Endothelial cell of umbilical vein (primary cell): Measurements from ENCODE around the gene TRIML1. TPM values are rescaled to one million over a fixed set of nuclear protein-coding genes. Genes with fewer than 3 reads are reported as not detected.

Experiments used
- BruUV-seq: library from RNA; stranded (reverse); fragments of 400-500 nt; replicated peaks from 2 replicates; lab custom pipeline; 2021; lab: Mats Ljungman, UMichigan
- CTCF ChIA-PET: fragments of 300-600, 350-600 bp; sonication (Branson Sonifier 250); formaldehyde crosslinking; loops from one replicate; lab custom pipeline; 2021; ENCODE audit warnings: antibody characterized with exemption, inconsistent platforms; lab: Charles Lee
- POLR2A ChIA-PET: fragments of 300-600, 350-600 bp; sonication (Branson Sonifier 250); formaldehyde crosslinking; loops from one replicate; lab custom pipeline; 2021; ENCODE audit warnings: antibody characterized with exemption, inconsistent platforms; lab: Charles Lee
- DNase-seq: peaks from one replicate; pipeline ENCODE4 v3.0.0-alpha.2; 2011; ENCODE audit warnings: low read depth, low spot score
- FAIRE-seq: peaks from 2 replicates; lab custom pipeline; 2011; peaks lifted over from hg19 to GRCh38; lab: Jason Lieb, UNC
- H2AFZ ChIP-seq: 2 replicates; pipeline ENCODE4 v1.6.0; 2012; ENCODE audit warnings: low read depth, low read length, control low read depth, inconsistent platforms
- H3K27ac ChIP-seq: 2 replicates; pipeline ENCODE4 v1.5.1; 2011; ENCODE audit warnings: low read depth, mild to moderate bottlenecking, control low read depth, low read length, moderate library complexity; ENCODE audit not compliant: insufficient read depth
- H3K27me3 ChIP-seq, 2 experiments: 2 replicates each; pipeline versions ENCODE4 v1.6.0 to v1.6.1; 2011; ENCODE audit warnings: low read length in 2 of 2, mixed read lengths in 1 of 2; ENCODE audit not compliant: control insufficient read depth in 2 of 2, insufficient read depth in 2 of 2
- H3K36me3 ChIP-seq, 2 experiments: 2 replicates in 1 of 2; 3 replicates in 1 of 2; pipeline ENCODE4 v1.5.1; 2011; ENCODE audit warnings: low read length in 2 of 2, mild to moderate bottlenecking in 1 of 2, moderate library complexity in 1 of 2; ENCODE audit not compliant: control insufficient read depth in 2 of 2, insufficient read depth in 2 of 2; ENCODE audit errors: extremely low read depth in 1 of 2
- H3K4me1 ChIP-seq: 3 replicates; pipeline ENCODE4 v1.5.1; 2011; ENCODE audit warnings: mild to moderate bottlenecking, low read length; ENCODE audit not compliant: control insufficient read depth, insufficient read depth; ENCODE audit errors: extremely low read depth
- H3K4me2 ChIP-seq: 2 replicates; pipeline ENCODE4 v1.6.1; 2011; ENCODE audit warnings: low read length, control low read depth, mixed read lengths; ENCODE audit not compliant: insufficient read depth
- H3K4me3 ChIP-seq, 3 experiments: fragments of 200-600 bp in 1 of 3; sonication (generic), shearing (Covaris generic) in 1 of 3; replicated peaks in 1 of 3; 2 replicates each; pipeline ENCODE4 v1.5.1; 2011 to 2016; ENCODE audit warnings: control low read depth in 3 of 3, low read length in 3 of 3, mild to moderate bottlenecking in 2 of 3, inconsistent platforms in 1 of 3, low read depth in 1 of 3, moderate library complexity in 1 of 3; ENCODE audit not compliant: insufficient read depth in 1 of 3
- H3K79me2 ChIP-seq: 2 replicates; pipeline ENCODE4 v1.6.0; 2012; ENCODE audit warnings: low read length, inconsistent platforms; ENCODE audit not compliant: control insufficient read depth, insufficient read depth
- H3K9ac ChIP-seq: replicated peaks from 2 replicates; pipeline ENCODE3; 2011; ENCODE audit warnings: low read length, control low read depth; ENCODE audit not compliant: insufficient read depth; ENCODE audit errors: extremely low read depth
- H3K9me1 ChIP-seq: replicated peaks from 3 replicates; pipeline ENCODE4 v1.6.0; 2011; ENCODE audit warnings: mild to moderate bottlenecking, low read length; ENCODE audit not compliant: control insufficient read depth, insufficient read depth; ENCODE audit errors: extremely low read depth
- H3K9me3 ChIP-seq: replicated peaks from 2 replicates; pipeline ENCODE4 v1.5.1; 2012; ENCODE audit warnings: low read length, inconsistent platforms; ENCODE audit not compliant: control insufficient read depth, insufficient read depth
- H4K20me1 ChIP-seq: replicated peaks from 2 replicates; pipeline ENCODE3; 2011; ENCODE audit warnings: mild to moderate bottlenecking, low read length; ENCODE audit not compliant: control insufficient read depth, insufficient read depth; ENCODE audit errors: extremely low read depth
- EZH2 ChIP-seq: IDR thresholded peaks from 2 replicates; pipeline ENCODE4 v1.6.1; 2012; ENCODE audit warnings: borderline replicate concordance, low read depth, mild to moderate bottlenecking, moderate library complexity, low read length, inconsistent platforms; ENCODE audit not compliant: severe bottlenecking
- FOS ChIP-seq: IDR thresholded peaks from 2 replicates; pipeline ENCODE4 v1.6.1; 2011; ENCODE audit warnings: mild to moderate bottlenecking, low read length, moderate library complexity, borderline replicate concordance; ENCODE audit not compliant: insufficient read depth
- GATA2 ChIP-seq: IDR thresholded peaks from 2 replicates; pipeline ENCODE4 v1.7.0; 2011; ENCODE audit warnings: low read depth, mild to moderate bottlenecking, moderate library complexity, mixed read lengths, low read length; ENCODE audit not compliant: insufficient read length, insufficient read depth
- JUN ChIP-seq: IDR thresholded peaks from 2 replicates; pipeline ENCODE4 v1.6.1; 2011; ENCODE audit warnings: borderline replicate concordance, low read depth; ENCODE audit not compliant: insufficient read length, insufficient read depth
- MYC ChIP-seq: IDR thresholded peaks from one replicate; pipeline ENCODE4 v1.6.1; 2011; ENCODE audit warnings: mild to moderate bottlenecking, low read depth, low read length
- POLR2A ChIP-seq: IDR thresholded peaks from 2 replicates; pipeline ENCODE4 v1.6.1; 2012; ENCODE audit warnings: low read depth, mild to moderate bottlenecking, control low read depth, low read length
- POLR2AphosphoS5 ChIP-seq: IDR thresholded peaks from 2 replicates; pipeline ENCODE4 v1.6.1; 2012; ENCODE audit warnings: low read depth, mild to moderate bottlenecking, control low read depth, low read length, moderate library complexity; ENCODE audit not compliant: insufficient read depth
- dilution Hi-C: fragments of 300-500 bp; cut with MboI; formaldehyde crosslinking; loops from one replicate; pipeline ENCODE4 v1.15.0; 2019; ENCODE audit warnings: low sequenced_read_pairs; ENCODE audit not compliant: extremely low pct_ligation_motif_present
- intact Hi-C: fragments of 100-400 bp; cut with micrococcal nuclease; formaldehyde crosslinking; loops from one replicate; pipeline ENCODE4 v1.10.0; 2022
- polyA plus RNA-seq, 4 experiments: library from polyadenylated mRNA; depleted of rRNA in 3 of 4; stranded (reverse) in 3 of 4; unstranded in 1 of 4; fragments of >200 nt; gene quantifications; 2 replicates each; pipeline versions ENCODE4 v1.2.1 to v1.2.3, GENCODE V29; 2011 to 2012; ENCODE audit warnings: missing spikeins in 1 of 4
- total RNA-seq: library from RNA; stranded (reverse); gene quantifications from 2 replicates; pipeline ENCODE4 v1.2.3, GENCODE V29; 2021
- TF ChIP-seq, protein P1 (sequence below), 2 donors: IDR thresholded peaks; 1 replicate in 1 of 2; 2 replicates in 1 of 2; pipeline ENCODE4 v1.5.1; 2011; ENCODE audit warnings: low read length in 2 of 2, mild to moderate bottlenecking in 2 of 2, moderate library complexity in 2 of 2, control low read depth in 1 of 2, inconsistent platforms in 1 of 2, low read depth in 1 of 2; ENCODE audit not compliant: insufficient read depth in 1 of 2; ENCODE audit errors: extremely low read depth in 1 of 2
- TF ChIP-seq, protein P2 (sequence below): IDR thresholded peaks from 2 replicates; pipeline ENCODE4 v1.6.1; 2011; ENCODE audit not compliant: insufficient read depth, insufficient read length

TRIML1 gene
- total and polyA plus RNA-seq, 2 donors (not counting 3 experiments of a cell fraction or from before 2014, with no cell fraction given), result not detected

DNA sequence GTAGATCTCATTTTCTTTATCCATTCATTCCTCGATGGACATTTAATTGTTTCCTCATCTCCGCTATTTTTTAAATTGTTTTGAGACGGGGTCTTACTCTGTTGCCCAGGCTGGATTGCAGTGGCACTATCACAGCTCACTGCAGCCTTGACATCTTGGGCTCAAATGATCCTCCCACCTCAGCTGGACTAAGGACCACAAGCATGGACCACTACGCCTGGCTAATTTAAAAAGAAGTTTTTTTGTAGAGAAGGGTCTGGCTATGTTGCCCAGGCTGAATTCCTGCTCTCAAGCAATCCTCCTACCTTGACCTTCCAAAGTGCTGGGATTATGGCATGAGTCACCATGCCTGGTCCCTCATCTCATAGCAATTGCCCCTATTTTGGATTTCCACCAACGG lies 7.0 kb upstream of the TRIML1 start:
- no peaks in the 10 kb centered on the region for H3K27me3 ChIP-seq
- no peak overlapping the region for H2AFZ ChIP-seq
- no peaks in the 10 kb centered on the region for H3K79me2 ChIP-seq
- no TSS peak for BruUV-seq
- FAIRE-seq (no peak), DNase-seq (no peak)
- H3K27ac ChIP-seq, result no peak overlapping the region
- no peak overlapping the region for H3K4me3 ChIP-seq
- intact Hi-C loops (no loop called here), dilution Hi-C loops (no loop called here)
- H3K9me3 ChIP-seq, result peaks cover 4% of the 10 kb centered on the region
- no peak overlapping the region for H3K4me2 ChIP-seq
- H4K20me1 ChIP-seq, result no peaks in the 10 kb centered on the region
- no peaks in the 10 kb centered on the region for H3K4me1 ChIP-seq
- ChIA-PET POLR2A (no interaction called here), CTCF (no interaction called here)
- H3K9ac ChIP-seq, result no peak overlapping the region
- H3K36me3 ChIP-seq, result no peaks in the 10 kb centered on the region
- TF ChIP-seq MYC (no peak), POLR2AphosphoS5 (no peak), FOS (no peak), JUN (no peak), EZH2 (no peak), GATA2 (no peak), POLR2A (no peak)
- TF ChIP-seq, protein P1, sequence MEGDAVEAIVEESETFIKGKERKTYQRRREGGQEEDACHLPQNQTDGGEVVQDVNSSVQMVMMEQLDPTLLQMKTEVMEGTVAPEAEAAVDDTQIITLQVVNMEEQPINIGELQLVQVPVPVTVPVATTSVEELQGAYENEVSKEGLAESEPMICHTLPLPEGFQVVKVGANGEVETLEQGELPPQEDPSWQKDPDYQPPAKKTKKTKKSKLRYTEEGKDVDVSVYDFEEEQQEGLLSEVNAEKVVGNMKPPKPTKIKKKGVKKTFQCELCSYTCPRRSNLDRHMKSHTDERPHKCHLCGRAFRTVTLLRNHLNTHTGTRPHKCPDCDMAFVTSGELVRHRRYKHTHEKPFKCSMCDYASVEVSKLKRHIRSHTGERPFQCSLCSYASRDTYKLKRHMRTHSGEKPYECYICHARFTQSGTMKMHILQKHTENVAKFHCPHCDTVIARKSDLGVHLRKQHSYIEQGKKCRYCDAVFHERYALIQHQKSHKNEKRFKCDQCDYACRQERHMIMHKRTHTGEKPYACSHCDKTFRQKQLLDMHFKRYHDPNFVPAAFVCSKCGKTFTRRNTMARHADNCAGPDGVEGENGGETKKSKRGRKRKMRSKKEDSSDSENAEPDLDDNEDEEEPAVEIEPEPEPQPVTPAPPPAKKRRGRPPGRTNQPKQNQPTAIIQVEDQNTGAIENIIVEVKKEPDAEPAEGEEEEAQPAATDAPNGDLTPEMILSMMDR (IDR thresholded peaks at IDR 0.05; ENCODE audit: extremely low read depth in 1 of 2, insufficient read depth in 1 of 2, low read depth in 1 of 2, low read length in 2 of 2), result no peak
- TF ChIP-seq, protein P2, sequence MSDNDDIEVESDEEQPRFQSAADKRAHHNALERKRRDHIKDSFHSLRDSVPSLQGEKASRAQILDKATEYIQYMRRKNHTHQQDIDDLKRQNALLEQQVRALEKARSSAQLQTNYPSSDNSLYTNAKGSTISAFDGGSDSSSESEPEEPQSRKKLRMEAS, result no peak
- no peaks in the 10 kb centered on the region for H3K9me1 ChIP-seq
